Measurements from ENCODE around the gene APCDD1.
A peak's percentile ranks its signal among the peaks of the same experiment; 100 is the strongest.

APCDD1 gene

DNA sequence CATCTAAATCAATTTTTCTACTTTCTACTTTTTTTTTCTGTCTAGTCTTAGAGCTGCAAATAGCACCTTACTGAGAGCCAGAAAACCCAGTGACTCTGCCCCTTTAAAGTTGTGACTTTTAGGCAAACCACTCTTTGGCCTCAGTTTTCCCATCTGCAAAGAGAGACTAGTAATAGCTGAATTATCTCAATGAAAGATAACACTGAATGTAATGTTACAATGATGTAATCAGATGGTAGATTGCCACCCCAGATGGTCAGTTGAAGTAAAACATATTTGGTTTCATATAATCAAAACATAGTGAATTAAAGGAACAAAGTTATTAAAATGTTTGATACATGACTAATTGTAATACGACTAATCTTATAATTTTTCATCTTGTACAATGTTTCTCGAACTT lies 5.0 kb upstream of the APCDD1 start:
- TF ChIP-seq ZFX (IDR thresholded peaks at IDR 0.05; ENCODE audit: borderline replicate concordance) = no peak
- TF ChIP-seq, protein P1, sequence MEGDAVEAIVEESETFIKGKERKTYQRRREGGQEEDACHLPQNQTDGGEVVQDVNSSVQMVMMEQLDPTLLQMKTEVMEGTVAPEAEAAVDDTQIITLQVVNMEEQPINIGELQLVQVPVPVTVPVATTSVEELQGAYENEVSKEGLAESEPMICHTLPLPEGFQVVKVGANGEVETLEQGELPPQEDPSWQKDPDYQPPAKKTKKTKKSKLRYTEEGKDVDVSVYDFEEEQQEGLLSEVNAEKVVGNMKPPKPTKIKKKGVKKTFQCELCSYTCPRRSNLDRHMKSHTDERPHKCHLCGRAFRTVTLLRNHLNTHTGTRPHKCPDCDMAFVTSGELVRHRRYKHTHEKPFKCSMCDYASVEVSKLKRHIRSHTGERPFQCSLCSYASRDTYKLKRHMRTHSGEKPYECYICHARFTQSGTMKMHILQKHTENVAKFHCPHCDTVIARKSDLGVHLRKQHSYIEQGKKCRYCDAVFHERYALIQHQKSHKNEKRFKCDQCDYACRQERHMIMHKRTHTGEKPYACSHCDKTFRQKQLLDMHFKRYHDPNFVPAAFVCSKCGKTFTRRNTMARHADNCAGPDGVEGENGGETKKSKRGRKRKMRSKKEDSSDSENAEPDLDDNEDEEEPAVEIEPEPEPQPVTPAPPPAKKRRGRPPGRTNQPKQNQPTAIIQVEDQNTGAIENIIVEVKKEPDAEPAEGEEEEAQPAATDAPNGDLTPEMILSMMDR (IDR thresholded peaks at IDR 0.05) = no peak
- no peak overlapping the region for H3K27ac ChIP-seq

GRCh38 chr18:10450986-10451385 lies 3.4 kb upstream of the APCDD1 start:
- TF ChIP-seq ZFX (IDR thresholded peaks at IDR 0.05; ENCODE audit: borderline replicate concordance) = no peak
- TF ChIP-seq, protein P1 (IDR thresholded peaks at IDR 0.05) = no peak
- H3K27ac ChIP-seq = no peak overlapping the region

- TF ChIP-seq ZFX (IDR thresholded peaks at IDR 0.05; ENCODE audit: borderline replicate concordance) = no peak
- TF ChIP-seq, protein P1 (IDR thresholded peaks at IDR 0.05) = no peak
- no peak overlapping the region for H3K27ac ChIP-seq
Observed at GRCh38 chr18:10453261-10453805, 1.1 kb upstream of the APCDD1 start.

DNA sequence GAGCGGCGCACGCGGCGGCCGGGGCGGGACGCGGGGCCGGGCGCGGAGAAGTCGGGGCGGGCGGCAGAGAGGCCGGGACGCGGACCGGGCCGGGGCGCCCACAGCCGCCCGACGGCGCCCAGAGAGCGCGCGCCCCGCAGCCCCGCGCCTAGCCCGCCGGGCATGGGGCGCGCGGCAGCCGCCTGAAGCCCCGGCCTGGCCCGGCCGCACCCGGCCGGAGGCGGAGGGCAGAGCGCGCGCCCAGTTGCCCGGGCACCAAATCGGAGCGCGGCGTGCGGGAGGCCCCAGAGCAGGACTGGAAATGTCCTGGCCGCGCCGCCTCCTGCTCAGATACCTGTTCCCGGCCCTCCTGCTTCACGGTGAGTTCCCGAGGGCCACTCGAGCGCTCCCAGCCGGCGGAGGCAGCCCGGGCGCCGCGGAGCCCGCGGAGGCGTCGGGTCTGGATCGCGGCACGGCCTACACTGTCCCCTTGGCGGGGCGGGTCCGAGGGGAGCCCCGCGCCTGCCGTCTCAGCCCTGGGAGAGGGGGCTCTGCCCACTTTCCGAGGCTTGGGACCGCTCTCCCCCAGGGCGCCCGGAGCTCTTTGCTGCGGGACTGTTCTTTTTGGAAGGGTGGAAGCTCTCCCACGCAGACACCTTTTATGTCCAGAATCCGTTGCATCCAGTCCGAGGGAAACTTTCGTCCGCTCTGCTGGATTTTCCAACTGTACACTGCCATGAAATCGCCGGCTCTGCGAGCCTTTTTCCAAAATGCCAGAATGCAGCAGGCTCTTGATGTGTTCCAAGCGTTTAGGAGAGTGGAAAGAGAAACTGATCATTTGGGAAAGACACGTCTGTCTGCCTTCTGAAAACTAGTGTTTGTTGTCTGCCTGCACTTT lies 484 bp downstream of the APCDD1 start:
- no peak overlapping the region for H3K27ac ChIP-seq

DNA sequence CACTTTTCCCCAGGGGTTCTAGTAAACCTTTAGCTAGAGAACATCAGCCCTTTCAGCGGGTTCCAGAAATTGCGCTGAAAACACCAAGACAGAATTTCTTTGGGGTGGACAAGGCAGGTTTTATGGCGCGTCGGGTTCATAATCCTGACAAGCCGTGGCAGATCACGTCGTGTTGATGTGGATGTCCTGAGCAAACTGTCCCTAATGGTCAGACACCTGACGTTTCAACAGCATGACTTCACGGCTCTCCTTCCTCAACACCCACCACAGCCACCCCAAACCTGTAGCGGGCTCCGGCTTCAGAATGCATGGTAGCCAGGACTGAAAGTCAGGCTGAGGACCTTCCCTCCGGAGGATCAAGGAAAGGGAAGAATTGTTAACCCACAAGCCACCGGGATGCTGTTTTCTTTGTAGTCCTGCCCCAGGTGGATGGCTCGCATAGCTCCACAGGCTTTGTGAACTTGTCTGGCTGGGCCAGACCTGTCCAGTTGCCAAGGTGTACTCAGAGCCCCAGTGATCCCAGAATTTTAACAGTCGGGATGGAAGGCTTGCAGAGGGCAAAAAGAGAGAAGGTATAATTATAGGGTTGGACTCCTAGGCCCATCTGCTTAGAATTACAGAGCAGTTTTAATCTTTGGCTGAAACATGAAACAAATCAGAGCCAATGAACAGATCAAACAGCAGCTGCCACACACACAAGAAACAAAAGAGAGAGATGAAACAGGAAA lies 1.5 kb downstream of the APCDD1 start:
- H3K27ac ChIP-seq = no peak overlapping the region
- no peak for TF ChIP-seq ZFX (IDR thresholded peaks at IDR 0.05; ENCODE audit: borderline replicate concordance)
- TF ChIP-seq, protein P1 (IDR thresholded peaks at IDR 0.05) = no peak

More for the DNA sequence above, 484 bp downstream of the APCDD1 start:
- TF ChIP-seq ZFX (IDR thresholded peaks at IDR 0.05; ENCODE audit: borderline replicate concordance) = no peak
- TF ChIP-seq, protein P1 (IDR thresholded peaks at IDR 0.05) = 0 out of 2 replicates have a peak, but pooled peaks have one; percentile 25

DNA sequence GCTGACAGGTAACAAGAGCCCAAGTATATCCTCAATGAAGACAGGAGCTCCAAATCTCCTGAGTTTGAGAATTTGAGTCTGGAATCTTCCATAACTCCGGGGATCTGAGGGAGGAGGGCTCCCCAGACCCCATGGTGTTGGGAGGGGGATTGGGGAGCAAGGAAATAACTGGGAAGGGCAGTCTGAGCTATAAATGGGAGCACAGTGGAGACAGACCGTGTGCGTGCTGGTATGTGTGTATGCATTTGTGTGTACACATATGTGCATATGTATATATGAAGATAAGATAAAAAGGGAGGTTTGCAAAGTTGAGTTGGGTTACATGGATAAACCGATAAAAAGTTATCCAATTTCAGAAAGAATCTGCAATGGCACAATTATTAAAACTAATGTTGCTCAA lies 2.3 kb downstream of the APCDD1 start:
- no peak for TF ChIP-seq ZFX (IDR thresholded peaks at IDR 0.05; ENCODE audit: borderline replicate concordance)
- TF ChIP-seq, protein P1 (IDR thresholded peaks at IDR 0.05) = no peak
- H3K27ac ChIP-seq = no peak overlapping the region
